ENCODE results near the gene LRRC42.

The LRRC42 gene, protein sequence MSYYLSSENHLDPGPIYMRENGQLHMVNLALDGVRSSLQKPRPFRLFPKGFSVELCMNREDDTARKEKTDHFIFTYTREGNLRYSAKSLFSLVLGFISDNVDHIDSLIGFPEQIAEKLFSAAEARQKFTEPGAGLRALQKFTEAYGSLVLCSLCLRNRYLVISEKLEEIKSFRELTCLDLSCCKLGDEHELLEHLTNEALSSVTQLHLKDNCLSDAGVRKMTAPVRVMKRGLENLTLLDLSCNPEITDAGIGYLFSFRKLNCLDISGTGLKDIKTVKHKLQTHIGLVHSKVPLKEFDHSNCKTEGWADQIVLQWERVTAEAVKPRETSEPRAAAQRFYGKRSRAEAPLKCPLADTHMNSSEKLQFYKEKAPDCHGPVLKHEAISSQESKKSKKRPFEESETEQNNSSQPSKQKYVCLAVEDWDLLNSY

DNA sequence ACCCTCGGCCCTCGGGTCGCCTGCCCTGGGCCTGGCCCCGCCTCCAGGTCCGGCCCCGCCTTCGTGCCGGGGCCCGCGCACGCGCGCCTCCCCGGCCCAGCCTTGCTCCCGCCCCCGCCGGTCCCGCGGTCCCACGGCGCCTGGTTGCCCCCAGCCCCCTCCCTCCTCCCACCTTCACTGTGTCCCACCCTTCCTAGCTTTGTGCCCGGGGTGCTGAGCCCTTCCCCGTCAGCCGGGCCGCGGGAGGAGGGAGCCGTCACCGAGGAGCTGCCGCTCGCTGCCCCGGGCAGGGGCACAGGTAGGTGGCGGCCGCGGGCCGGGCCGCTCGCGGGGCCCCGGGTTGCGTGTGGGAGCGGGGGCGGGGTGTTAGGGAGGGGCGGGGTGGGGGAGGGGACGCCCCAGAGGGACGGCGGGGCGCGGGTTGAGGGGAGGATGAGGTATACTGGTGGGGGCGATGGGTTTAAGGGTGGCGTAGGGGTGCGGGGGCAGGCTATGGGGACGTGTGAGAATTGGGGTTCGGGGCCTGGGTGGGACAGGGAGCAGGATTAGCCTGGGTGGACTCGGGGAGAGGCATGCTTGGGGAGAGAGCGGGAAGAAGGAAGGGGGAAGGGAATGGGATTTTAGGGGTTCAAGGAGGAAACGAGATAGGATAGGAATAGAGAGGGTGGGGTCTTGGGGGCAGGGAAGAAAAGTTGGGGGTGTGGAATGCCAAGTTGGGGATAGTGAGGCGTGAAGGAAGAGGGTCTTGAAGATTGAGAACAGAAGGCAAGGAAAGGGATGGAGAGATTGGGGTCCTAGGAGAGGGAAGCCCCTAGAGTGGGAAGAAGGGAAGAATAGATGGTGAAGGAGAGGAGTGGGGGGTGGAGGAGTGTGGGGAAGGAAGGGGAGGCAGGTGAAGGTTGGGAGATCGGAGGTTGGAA, at the start of gene LRRC42:
Gene LRRC42, plus strand, starts transcription at position 99 of the 920 bp plus-strand sequence. CDS start 5,650 bp downstream, outside the sequence.
- peak; percentile 75 for DNase-seq (ENCODE audit: low spot score)

GRCh38 chr1:53896635-53897229, 49.4 kb upstream of the LRRC42 start:
- no peak for DNase-seq (ENCODE audit: low spot score)

GRCh38 chr1:53899206-53899628, 46.9 kb upstream of the LRRC42 start:
- DNase-seq (ENCODE audit: low spot score), result no peak

GRCh38 chr1:53899708-53900107, 46.4 kb upstream of the LRRC42 start:
- DNase-seq (ENCODE audit: low spot score), result no peak

DNA sequence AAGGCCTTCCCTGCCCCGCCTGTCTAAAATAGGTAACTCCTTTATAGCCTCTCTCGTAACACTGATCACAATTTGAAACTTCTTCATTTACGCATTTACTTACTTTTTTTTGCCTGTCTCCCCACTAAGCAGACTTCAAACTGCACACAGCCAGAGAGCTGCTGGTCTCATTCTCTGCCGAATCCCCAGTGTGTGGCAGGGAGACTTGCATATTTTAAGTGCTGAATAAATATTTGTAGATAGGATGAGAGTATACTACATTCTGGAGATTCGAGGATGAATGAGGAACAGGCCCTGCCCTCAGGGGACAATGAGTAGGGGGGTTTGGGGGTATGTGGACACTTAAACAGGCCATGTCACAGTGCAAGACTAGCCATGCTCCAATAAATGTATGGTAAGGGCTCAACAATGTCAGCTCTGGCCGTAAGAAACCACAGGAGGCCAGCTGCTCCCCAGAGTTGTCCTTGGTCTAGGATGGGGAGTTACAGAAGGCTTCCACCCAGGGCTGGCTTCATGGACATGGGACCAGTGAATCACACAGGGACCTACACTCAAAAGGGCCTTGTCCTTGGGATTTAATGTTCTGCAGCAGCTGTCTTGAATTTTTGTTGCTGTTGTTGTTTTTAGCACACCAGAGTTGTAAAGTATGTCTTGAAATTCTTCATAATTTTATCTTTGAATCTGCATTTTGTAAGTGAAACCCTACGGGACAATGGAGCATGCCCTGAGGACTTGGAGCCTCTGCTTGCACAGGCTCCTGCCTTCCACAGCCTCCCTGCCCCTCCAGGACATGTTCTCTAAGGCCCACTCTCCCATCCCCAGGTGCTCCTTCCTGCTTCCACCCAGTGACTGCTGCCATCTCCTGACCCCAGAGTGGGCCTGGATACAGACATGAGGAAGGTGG, 43.7 kb upstream of the LRRC42 start:
- DNase-seq (ENCODE audit: low spot score), result no peak

DNA sequence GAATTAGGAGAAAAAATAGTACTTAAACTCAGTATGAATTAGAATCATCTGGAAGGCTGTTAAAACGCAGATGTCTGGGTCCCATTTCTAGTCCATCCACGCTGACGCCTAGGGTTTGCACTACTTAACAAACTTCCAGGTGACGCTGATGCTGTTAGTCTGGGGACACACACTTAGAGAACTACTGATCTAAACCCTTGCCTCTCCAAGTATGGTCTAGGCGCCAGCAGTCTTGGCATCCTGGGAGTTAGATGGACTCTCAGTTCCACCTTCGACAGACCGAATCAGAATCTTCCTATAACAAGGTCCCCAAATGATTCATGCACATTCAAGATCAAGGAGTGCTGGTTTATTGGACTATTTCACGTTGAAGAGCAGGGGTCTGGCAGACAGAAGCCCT, 40.6 kb upstream of the LRRC42 start:
- DNase-seq (ENCODE audit: low spot score), result no peak

DNA sequence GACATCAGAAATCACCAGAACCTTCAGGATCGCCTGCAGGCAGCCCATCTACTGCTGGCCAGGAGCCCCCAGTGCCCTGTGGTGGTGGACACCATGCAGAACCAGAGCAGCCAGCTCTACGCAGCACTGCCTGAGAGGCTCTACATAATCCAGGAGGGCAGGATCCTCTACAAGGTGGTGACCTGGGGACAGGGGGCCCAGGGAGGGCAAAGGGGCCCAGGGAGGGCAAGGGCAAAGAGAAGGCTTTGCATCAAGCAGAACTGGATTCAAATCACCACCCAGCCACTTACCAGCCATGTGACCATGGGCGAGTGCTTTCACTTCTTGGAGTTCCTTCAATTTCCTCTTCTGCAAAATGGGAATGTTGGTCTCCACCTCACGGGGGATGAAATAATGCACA, 40.0 kb upstream of the LRRC42 start:
- DNase-seq (ENCODE audit: low spot score), result no peak

DNA sequence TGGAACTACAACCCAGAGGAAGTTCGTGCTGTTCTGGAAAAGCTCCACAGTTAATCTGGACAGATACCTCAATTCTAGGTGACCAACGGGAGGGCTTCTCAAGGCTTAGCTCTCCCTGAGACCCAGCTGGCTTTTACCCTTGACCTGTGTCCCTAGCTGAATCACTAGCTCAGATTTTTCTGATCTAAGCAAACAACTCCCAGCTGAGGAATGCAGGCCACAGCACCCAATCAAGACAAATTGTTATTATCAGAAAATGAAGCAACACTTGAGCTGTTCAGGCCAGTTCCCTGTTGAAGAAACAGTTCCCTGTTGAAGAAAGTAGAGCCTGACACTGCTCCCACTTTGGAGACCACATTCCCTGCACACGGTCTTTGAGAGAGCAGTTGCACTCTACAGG, 36.2 kb upstream of the LRRC42 start:
- DNase-seq (ENCODE audit: low spot score), result no peak

- DNase-seq (ENCODE audit: low spot score), result no peak
Observed at GRCh38 chr1:53911442-53911841, 34.7 kb upstream of the LRRC42 start.

- DNase-seq (ENCODE audit: low spot score), result no peak
Observed at GRCh38 chr1:53913352-53914033, 32.7 kb upstream of the LRRC42 start.

DNA sequence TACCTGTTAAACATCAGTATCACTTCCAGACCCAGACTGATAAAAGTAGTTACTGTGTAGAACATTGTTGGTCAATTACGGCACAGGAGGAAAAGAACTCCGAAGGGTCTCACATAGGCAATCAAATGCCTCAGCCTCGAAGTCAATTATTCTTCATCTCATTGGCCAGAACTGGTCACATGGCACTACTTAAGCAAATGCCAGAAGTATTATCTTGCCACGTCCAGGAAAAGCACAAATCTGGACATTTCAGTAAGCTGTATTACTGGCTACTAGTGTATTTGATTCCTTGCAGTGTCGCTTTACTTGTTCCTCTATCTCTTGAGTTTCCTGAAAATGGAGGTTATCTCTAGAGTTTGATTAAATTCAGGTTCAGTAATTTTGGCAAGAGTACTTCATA, 27.8 kb upstream of the LRRC42 start:
- DNase-seq (ENCODE audit: low spot score), result no peak

DNA sequence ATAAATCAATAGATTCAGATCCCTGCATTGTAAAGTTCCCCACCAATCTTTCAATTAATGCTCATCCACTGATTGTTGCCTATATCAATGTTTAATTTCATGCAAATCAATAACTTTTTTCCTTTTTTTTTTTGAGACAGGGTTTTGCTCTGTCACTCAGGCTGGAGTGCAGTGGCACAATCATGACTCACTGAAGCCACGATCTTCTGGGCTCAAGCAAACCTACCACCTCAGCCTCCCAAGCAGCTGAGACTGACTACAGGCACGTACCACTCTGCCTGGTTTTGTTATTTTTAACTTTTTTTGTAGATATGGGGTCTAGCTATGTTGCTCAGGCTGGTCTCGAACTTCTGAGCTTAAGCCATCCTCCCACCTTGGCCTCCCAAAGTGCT, 26.5 kb upstream of the LRRC42 start:
- DNase-seq (ENCODE audit: low spot score), result no peak

DNA sequence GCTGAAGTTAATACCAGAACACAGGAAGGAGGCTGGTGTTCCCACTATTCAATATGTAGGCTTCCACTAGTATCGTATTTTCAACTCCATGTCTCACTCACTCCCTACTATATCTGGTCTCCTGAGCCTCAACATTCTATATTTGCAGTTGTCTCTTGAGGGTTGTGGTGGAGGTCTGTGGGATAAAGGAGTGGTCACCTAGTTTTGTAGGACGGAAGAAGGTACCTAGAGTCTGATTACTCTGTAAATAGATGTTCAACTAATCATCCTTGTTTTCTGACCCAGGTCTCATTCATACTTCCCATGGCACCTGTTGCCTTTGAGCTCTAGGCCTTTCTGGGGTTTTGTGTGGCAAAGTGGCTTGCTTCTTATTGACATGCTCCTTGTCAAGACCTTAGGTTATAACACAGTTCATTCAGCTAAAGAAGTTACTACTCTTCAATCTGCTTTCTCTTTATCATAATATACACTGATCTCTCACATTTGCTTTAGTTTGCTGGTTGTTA, 18.7 kb upstream of the LRRC42 start:
- DNase-seq (ENCODE audit: low spot score), result no peak

DNA sequence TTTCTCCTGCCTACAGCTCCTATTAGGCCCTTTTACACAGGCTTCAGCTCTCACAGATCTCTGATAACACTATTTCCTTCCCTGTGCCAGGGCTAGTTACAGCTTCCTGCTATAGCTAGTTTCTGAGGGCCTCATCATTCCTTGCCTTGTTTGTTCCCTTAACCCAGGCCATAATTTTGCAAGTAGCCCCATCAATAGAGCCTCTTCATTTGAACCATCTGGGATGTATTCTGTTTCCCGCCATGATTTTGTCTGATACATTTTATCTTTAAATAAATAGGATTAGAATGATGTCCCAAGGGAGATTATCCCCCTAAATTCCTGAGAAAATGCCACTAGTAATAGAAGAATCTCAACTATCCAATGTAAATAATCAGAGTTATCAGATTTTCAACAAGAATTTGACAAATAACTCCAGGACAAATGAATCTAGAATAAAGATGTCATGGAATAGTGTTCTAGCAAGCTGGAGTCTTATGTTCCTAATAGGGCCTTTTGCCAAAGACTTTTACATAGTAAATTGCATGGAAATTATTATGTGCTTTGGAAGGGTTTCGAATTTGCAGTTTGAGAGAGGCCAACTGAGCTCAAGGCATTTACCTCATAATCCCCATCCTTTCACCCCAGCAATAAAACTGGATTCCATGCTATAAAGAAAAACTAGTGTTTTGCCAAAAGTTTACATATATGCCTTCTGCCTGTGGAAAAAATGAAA, 16.7 kb upstream of the LRRC42 start:
- no peak for DNase-seq (ENCODE audit: low spot score)

- DNase-seq (ENCODE audit: low spot score), result no peak
Observed at GRCh38 chr1:53930932-53931331, 15.2 kb upstream of the LRRC42 start.

DNA sequence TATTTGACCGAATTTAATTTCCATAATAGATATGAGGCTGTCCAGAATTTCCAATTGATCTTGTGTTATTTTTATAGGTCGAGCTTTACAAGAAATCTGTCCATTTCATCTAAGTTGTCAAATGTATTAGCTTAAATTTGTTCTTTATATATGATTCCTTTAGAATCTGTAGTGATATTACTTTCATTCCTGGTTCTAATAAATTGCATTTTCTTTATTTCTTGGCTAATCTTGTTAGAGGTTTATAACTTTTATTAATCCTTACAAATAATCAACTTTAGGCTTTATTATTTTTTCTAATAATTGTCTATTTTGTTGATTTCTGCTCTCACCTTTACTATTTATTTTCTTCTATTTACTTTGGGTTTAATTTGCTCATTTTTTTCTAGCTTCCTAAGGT, 14.6 kb upstream of the LRRC42 start:
- DNase-seq (ENCODE audit: low spot score), result no peak

DNA sequence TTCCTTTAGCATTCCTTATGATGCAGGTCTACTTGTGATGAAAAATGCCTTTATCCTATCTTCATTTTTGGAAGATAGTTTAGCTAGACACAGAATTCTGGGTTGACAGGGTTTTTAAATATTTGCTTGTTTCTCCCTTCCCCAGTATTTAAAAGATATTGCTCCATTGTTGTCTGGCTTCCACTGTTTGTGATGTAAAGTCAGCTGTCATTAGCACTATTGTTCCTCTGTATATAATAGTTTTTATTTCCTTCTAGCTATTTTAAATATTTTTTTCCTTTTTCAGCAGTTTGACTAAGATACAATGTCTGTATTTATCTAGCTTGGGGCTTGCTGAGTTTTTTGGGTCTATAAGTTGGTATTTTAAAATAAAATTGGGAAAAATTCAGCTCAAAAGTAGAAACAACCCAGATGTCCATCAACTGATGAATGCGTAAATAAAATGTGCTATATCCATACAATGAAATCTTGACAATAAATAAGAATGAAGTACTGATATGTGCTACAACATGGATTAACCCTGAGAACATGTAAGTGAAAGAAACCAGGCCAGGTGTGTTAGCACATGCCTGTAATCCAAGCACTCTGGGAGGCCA, 11.9 kb upstream of the LRRC42 start:
- no peak for DNase-seq (ENCODE audit: low spot score)

DNA sequence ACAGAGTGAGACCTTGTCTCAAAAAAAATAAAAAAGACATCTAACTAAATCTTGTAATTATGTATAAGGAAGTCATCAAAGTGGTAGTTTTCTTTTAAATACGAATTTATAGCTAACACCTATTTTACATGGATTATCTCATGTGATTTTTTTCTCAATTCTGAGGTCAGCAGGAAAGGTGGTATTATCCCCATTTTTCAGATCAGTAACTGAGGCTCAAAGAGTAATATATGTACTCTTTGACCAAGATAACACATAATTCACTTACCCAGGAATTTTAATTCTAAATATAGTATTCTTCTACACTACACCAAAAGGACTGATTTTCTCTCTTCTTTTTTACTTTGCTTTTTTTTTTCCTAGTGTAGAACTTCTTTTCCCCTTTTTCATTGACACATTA, 9.7 kb upstream of the LRRC42 start:
- no peak for DNase-seq (ENCODE audit: low spot score)

- DNase-seq (ENCODE audit: low spot score), result no peak
Observed at GRCh38 chr1:53938136-53938830, 7.9 kb upstream of the LRRC42 start.

Measured in kidney capillary endothelial cell (primary cell).